H4 (cell line): Measurements from ENCODE around the gene PAK4. TPM values are rescaled to one million over a fixed set of nuclear protein-coding genes. Genes with fewer than 3 reads are reported as not detected.
"Not testable (repeated sequence)": the region's sequence is repeated elsewhere in the genome, so short reads cannot be mapped to it uniquely, and the experiment has no call there.

Experiments
- DNase-seq: peaks from one replicate; pipeline ENCODE4 v3.0.0-alpha.2; 2015; ENCODE audit warnings: low spot score
- total RNA-seq: library from RNA; depleted of rRNA; stranded (reverse); fragments of >200 nt; shearing (Covaris generic); gene quantifications from 2 replicates; pipeline ENCODE4 v1.2.3, GENCODE V29; 2014; rRNA removed

PAK4 gene
- total RNA-seq: 10.6 and 13.2 TPM in 2 replicates

DNA sequence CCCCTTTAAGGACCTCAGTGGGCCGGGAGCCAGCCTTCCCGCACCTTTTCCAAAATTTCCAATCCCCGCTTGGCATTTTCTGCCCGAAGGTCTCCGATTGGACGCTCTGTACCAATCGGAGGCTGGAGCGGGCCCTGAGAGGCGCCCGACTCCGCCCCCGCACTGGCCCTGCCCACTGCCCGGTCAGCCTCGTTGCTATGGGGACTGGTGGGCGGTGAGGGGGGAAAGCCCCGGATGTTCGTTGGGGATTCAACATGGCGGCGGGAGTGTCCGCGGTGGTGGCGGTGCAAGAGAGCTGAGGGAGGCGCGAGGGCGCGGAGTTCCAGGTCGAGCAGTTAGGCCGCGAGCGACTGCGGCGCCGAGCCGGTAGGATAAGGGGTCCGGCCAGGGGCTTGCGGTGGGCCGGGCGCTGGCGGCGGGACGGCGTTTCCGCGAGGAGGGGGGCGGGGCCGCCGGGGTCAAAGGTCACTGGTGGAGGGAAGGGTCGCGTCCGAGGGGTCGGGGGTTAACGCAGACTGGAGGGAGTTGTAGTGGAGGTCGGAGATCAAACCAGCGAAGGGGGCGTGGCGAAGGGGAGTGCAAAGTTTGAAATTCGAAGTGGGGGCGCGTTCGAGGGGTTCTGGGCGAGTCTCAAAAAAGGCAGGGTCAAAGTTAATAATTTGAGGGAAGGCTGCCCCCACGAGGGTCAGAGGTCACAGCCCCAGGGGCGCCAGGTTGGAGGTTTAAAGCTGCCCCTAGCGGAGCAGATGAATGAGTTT lies at the start of gene PAK4:
Gene PAK4, plus strand, starts transcription at position 233 of the 758 bp plus-strand sequence. CDS start 43,768 bp downstream, outside the sequence.
- peak; percentile 99 for DNase-seq

DNA sequence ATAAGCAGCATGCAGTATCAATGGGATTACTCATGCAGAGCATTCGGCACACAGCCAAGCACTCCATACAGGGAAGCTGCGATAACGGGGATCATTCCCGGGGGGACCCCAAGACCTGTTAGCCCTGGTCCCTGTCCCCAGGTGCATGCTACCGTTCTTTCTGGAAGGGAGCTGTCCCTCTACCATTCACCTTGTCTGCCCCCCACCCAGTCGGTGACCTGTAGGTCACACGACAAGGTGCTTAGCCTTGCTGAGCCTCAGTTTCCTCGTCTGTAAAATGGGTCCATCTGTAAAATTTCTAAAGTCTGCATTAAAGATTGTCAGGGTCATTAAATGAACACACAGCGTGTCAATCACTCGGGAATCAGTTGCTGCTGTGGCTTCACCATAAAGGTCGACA lies 48.3 kb upstream of the PAK4 start:
- DNase-seq: no peak

DNA sequence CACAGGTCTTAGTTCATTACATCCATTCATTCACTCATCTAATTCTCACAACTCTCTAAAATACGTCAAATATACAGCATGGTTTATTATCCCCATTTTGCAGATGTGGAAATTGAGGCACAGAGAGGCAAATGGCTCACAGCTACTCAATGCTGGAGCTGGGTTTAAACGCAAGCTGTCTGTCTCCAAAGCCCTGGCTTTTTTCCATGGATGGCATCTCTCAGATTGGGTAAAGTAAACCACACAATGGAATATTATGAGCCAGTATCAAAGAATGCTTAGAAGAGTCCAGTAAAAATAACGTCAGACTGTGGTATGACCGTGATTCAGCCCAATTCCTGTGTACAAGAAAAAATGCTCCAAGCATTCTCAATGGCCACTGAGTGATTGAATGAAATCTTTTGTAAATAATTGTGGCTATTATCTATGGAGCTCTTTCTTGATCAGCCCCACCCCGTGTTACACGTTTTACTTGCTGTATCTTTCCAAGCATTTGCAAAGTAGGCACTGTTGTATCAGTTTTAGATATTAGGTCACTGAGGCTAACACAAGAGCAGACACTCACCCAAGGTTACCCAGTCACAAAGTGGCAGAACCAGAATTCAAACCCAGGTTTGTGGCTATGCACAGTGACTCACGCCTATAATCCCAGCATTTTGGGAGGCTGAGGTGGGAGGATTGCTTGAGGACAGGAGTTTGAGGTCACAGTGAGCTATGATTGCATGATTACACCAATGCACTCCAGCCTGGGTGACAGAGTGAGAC lies 47.0 kb upstream of the PAK4 start:
- DNase-seq: peak; percentile 96

DNA sequence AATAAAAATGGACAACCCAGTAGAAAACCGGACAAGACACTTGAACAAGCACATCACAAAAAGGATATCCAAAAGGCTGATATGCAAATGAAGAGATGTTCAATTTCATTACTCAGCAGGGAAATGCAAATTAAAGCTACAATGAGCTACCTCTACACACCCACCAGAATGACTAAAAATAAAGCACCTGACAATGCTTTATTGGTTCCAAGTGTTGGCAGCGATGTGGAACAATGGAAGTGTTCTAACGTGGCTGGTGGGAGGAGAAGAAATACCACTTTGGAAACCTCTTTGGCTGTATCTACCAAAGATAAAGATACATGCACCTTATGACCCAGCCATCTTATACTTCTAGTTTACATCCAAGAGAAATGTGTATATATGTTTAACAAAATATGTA lies 45.2 kb upstream of the PAK4 start:
- DNase-seq: no peak

DNA sequence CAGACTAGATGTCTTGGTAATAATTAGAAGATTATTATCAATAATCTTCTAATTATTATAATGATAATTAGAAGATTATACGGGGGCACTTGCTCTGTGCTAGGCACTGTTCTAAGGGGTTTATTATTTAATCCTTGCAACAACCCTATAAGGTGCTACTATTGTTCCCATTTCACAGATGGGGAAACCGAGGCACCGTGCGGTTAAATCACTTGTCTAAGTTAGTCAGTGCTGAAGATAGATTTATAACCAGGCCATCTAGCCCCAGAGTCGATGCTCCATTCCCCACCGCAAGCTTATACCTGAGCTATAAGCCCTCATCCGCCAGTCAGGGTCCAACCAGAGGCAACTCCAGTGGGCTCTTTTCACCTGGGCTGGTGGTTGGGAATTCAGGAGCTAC lies 43.4 kb upstream of the PAK4 start:
- no peak for DNase-seq

DNA sequence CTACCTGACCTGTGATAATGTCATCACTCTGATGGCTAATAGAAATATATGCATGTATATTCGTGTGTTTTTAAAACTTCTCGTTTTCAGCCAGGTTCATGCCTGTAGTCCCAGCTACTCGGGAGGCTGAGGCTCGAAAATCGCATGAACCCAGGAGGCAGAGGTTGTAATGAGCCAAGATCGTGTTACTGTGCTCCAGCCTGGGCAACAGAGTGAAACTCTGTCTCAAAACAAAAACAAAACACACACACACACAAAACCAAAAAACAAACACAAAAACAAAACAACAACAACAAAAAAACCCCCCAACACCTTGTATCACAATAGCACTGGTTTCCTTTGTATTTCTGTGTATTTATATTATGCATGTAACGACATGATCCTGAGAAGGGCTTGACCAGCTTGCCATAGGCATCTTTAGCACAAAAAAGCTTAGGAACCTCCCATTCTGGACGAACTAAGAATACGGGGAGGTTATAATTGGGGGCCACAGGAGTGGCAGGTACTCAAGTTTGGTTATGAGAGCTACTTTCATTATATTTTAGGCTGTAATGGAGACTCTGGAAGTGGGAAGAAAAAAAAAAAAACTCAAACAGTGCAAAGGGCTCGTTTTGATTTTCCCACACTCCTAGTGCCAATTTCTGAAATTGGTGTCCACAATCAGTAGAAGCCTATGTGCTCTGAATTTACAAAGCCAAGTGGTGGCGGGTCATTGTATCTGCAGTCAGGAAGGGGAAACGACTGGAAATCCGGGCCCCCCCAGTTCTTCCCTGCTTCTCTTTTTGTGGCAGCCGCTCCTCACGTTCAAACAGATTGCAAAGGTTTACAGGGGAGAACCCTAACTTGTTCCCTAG lies 42.6 kb upstream of the PAK4 start:
- no peak for DNase-seq

DNA sequence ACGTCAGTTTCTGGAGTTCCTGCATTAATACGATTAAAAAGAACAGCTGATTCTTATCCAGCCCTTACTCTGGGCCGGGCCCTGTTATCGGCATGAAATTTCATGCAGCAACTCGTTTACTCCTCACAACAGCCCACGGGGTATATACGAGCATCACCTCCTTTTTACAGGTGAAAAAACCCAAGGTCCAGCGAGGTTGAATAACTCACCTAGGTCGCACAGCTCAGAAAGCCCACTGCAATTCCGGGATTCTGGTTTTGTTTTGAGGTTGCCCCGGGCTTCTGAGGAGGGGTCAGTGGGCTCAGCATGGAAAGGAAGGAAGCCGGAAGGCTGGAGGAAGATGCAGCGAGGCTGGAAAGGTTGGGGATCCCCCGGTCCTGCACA lies 42.0 kb upstream of the PAK4 start:
- no peak for DNase-seq

DNA sequence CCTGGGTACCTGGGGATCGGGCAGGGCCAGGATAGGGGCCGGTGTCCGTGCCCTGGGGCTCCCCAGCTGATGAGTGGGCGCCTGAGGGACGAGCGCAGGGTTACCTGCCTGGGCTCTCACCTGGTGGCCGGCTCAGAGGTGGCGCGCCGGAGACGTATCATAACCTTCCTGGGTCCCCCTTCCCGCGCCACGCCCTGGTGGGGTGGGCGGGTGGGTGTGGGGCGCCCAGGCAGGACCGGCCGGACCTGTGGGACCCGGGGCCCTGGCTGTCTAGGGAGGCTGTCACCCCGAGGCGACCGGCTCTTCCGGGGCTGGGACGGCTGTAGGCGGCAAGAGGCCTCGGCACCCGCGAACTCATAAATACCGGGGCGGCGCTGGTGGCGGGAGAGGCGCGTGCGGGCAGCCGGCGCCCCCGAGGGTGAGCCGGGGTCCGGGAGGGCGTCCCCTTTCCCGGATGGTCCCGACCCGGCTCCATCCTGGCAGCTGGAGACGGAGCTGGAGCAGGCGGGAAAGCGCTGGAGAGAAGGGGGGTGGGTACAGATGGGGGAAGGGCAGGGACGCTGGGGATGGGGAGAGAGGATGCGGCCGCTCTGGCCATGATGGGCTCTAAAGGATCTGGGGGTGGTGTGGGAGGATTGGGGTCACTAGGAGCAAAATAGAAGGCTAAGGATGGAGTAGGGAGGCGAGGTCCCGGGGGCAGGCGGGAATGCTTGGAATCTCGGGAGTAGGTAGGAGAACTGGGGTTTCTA lies 41.4 kb upstream of the PAK4 start, which contains the start of gene ACP7:
Gene ACP7, plus strand, starts transcription at position 386 of the 749 bp plus-strand sequence. CDS start 902 bp downstream, outside the sequence.
- peak; percentile 7 for DNase-seq

DNA sequence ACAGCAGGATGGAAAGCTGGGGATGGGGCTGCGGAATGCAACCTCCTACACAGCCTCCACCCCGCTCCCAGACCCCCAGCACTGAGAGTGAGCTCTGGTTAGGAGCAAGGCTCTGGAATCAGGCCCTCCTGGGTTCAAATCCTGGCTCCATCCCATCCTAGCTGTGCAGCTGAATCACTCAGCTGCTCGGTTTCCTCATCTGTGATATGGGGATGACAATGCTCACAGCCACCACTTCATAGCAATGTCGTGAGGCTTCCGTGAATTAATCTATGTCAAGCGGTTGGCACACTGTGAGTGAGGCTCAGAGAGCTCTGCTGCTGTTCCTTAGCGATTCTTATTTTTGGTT lies 40.9 kb upstream of the PAK4 start:
- peak; percentile 6 for DNase-seq

DNA sequence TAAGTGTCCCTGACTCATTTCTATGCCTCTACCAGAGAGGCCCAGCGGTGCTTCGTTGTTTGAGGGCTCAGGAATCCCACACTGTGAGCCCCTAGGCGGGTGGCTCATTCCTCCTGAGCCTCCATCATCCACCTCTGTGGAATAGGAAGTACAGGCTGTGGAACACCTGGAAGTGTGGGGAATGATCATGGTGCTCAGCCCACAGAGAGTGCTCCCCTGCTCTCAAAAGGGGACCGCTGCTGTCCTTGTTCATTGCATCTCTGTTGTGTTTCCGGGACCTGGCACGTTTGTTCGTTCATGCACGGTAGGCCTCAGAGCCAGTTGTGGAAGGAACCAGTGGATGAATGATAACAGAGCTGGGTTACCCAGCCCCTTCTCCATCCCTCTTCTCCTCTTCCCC lies 40.2 kb upstream of the PAK4 start:
- DNase-seq: no peak

DNA sequence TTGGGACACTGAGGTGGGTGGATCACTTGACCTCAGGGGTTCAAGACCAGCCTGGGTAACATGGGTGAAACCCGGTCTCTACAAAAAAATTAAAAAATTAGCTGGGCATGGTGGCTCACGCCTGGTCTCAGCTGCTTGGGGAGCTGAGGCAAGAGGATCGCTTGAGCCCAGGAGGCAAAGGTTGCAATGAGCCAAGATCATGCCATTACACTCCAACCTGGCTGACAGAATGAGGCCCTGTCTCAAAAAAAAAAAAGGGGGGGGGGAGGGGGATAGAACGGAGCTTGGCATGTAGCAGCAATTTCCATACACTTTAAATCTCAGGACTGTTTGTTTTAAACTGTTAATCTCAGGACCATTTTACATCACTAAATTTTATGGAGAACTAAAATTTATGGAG lies 39.2 kb upstream of the PAK4 start:
- DNase-seq: no peak

DNA sequence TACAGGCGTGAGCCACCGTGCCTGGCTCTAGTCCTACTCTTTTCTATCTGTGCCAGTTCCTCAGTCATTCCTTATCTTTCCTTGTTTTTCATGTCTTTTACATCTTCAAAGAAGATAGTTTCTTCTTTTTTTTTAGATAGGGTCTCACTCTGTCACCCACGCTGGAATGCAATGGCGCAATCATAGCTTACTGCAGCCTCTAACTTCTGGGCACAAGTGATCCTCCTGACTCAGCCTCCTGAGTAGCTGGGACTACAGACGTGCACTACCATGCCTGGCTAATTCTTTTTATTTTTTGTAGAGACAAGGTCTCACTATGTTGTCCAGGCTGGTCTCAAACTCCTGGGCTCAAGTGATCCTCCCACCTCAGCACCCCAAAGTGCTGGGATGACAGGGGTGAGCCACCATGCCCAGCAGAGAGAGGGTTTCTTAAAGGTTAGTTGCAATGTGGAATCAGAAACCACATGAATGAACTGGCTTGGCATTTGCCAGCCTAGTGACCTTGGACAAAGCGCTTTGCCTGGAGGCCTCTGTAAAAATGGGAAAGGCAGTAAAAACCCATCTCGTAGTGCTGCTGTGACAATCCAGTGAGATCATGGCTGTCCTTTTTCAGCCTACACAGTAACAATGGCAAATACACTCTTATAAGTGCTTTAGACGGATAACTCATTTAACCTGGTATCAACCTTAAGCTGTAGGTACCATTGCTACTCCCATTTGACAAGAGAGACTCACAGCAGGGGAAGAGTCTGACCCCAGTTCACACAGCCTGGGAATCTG lies 37.5 kb upstream of the PAK4 start:
- DNase-seq: no peak

DNA sequence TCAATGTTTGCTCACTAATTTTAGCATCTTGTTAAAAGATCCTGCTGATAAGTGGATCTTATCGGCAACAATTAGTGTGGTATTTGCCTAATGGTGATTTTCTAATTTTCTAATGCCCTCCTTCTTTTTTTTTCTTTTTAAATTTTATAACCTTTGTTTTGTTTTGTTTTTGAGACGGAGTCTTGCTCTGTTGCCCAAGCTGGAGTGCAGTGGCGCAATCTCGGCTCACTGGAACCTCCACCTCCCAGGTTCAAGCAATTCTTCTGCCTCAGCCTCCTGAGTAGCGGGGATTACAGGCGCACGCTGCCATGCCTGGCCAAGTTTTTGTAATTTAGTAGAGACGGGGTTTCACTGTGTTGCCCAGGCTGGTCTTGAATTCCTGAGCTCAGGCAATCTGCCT lies 35.6 kb upstream of the PAK4 start:
- DNase-seq: not testable (repeated sequence)

DNA sequence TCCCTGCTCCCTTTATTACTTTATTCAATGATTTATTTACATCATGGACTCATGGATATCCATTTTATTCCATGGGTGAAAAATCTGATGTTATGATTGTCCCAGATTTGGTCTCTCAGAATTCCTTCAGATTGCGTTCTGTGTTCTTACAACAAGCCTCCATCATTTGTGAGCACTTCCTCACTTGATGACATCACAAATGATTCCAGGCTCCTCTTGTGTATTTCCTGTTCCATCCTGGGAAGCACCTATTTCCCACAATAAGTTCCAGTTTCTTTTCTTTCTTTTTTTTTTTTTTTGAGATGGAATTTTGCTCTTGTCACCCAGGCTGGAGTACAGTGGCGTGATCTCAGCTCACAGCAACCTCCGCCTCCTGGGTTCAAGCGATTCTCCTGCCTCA lies 34.7 kb upstream of the PAK4 start:
- no peak for DNase-seq

DNA sequence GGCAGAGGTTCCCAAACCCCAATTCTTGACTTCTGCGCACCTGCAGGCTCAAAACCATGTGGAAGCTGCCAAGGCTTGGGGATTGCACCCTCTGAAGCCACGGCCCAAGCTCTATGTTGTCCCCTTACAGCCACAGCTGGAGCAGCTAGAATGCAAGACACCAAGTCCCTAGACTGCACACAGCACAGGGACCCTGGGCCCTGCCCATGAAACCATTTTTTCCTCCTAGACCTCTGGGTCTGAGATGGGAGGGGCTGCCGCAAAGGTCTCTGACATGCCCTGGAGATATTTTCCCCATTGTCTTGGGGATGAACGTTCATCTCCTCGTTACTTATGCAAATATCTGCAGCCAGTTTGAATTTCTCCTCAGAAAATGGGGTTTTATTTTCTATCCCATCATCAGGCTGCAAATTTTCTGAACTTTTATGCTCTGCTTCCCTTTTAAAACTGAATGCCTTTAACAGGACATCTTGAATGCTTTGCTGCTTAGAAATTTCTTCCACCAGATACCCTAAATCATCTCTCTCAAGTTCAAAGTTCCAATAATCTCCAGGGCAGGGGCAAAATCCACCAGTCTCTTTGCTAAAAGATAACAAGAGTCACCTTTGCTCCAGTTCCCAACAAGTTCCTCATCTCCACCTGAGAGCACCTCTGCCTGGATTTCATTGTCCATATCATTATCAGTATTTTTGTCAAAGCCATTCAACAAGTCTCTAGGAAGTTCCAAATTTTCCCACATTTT lies 29.6 kb upstream of the PAK4 start:
- DNase-seq: not testable (repeated sequence)

DNA sequence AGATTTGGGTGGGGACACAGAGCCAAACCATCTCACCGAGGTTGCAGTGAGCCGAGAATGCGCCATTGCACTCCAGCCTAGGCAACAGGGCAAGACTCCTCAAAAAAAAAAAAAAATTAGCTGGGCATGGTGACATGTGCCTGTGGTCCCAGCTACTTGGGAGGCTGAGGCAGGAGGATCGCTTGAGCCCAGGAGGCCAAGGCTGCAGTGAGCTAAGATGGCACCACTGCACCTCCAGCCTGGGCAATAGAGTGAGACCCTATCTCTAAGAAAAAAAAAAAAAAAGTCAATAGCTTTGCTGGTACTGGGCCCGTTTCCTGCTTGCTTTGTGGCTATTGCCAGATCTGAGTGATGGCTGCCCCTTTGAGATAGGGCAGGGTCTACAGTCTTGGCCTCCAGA lies 28.3 kb upstream of the PAK4 start:
- no peak for DNase-seq

DNA sequence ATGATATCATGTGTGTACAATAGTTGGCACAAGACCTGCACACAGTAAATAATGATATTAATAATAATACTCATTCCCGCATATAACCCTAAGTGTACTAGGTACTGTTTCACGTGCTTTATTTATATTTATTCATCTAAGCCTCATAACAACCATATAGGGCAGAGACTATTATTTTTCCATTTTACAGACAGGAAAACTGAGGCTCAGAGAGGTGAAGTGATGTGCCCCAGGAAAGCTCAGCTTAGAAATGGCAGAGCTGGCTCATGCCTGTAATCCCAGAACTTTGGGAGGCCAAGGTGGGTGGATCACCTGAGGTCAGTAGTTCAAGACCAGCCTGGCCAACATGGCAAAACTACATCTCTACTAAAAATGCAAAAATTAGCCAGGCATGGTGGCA lies 27.9 kb upstream of the PAK4 start:
- no peak for DNase-seq

DNA sequence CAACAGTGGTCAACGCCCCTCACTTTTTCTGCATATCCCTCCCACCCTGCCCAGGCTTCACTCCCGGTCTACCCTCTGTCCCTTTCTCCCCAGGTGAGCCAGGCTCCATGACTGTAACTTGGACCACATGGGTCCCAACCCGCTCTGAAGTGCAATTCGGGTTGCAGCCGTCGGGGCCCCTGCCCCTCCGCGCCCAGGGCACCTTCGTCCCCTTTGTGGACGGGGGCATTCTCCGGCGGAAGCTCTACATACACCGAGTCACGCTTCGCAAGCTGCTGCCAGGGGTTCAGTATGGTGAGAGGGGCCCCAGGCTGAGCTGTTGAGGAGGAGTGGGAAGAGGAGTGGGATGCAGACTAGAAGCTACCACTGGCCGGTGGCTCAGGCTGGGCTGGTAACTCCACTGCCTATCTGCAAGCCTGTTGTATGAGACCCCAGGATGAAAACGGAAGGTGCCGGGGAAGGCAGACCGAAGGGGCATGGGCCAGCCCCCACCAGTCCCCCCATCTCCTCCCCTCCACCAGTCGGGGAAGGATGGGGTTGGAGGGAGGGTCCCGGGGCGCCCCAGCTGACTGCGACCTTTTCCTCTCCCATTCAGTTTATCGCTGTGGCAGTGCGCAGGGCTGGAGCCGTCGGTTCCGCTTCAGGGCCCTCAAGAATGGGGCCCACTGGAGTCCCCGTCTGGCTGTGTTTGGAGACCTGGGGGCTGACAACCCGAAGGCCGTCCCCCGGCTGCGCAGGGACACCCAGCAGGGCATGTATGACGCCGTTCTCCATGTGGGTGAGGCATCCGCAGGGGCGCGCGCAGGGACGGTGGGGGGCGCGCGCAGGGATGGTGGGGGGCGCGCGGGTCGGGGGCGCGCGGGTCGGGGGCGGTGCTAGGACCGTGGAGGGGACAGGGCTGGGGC lies 27.0 kb upstream of the PAK4 start:
- no peak for DNase-seq

DNA sequence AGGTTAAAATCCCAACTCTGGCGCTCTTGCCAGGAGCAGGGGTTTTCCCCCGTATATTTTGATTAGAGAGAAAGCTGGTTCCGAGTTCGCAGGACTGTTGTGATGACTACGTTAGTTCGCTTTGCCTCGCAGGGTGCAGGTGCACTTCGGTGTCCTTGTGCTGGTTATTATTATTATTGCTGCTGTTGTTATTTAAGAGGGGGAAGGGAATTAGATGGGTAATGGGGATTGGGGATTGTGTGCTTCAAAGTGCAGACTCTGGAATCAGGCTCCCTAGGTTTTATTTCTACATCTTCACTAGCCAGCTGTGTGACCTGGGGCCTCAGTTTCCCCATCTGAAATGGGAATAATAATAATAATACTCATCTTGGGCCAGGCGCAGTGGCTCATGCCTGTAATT lies 26.2 kb upstream of the PAK4 start:
- no peak for DNase-seq
